GM18505 (cell line): ENCODE data around the gene MYCBP2.
"Not testable (repeated sequence)": the region's sequence is repeated elsewhere in the genome, so short reads cannot be mapped to it uniquely, and the experiment has no call there.

ENCODE experiments used
- ATAC-seq: cut with Tn5 transposase; IDR thresholded peaks from one replicate; pipeline ENCODE4 v1.9.1; 2021; ENCODE audit not compliant: unreplicated experiment
- POLR2A ChIP-seq: IDR thresholded peaks from 4 replicates; pipeline ENCODE4 v1.6.1; 2011; ENCODE audit warnings: borderline replicate concordance; ENCODE audit not compliant: insufficient read depth, insufficient read length; ENCODE audit errors: extremely low read depth

MYCBP2 gene

GRCh38 chr13:77026255-77026860 lies 300.5 kb downstream of the MYCBP2 start:
- peak; percentile 64 for ATAC-seq
- TF ChIP-seq POLR2A, result no peak

- ATAC-seq, result no peak
- TF ChIP-seq POLR2A, result no peak
Observed at GRCh38 chr13:77022341-77022740, 304.6 kb downstream of the MYCBP2 start.

GRCh38 chr13:77019756-77020155 lies 307.1 kb downstream of the MYCBP2 start:
- TF ChIP-seq POLR2A, result no peak
- ATAC-seq, result no peak

- no peak for ATAC-seq
Observed at GRCh38 chr13:77016888-77017623, 309.8 kb downstream of the MYCBP2 start.

GRCh38 chr13:77016251-77016812 lies 310.6 kb downstream of the MYCBP2 start:
- TF ChIP-seq POLR2A, result no peak
- ATAC-seq, result no peak

More at GRCh38 chr13:77016888-77017623, 309.8 kb downstream of the MYCBP2 start:
- no peak for TF ChIP-seq POLR2A

- no peak for TF ChIP-seq POLR2A
- ATAC-seq, result no peak
Observed at GRCh38 chr13:77014906-77015685, 311.8 kb downstream of the MYCBP2 start.

GRCh38 chr13:77013853-77014542 lies 312.9 kb downstream of the MYCBP2 start:
- ATAC-seq, result no peak
- TF ChIP-seq POLR2A, result no peak

GRCh38 chr13:77009719-77010118 lies 317.2 kb downstream of the MYCBP2 start:
- not testable (repeated sequence) for ATAC-seq

GRCh38 chr13:77009011-77009410 lies 317.9 kb downstream of the MYCBP2 start:
- no peak for TF ChIP-seq POLR2A
- peak; percentile 66 for ATAC-seq

- ATAC-seq, result not testable (repeated sequence)
Observed at GRCh38 chr13:77008337-77008736, 318.6 kb downstream of the MYCBP2 start.

GRCh38 chr13:77002590-77003190 lies 324.2 kb downstream of the MYCBP2 start:
- no peak for ATAC-seq
- no peak for TF ChIP-seq POLR2A

- TF ChIP-seq POLR2A, result no peak
- no peak for ATAC-seq
Observed at GRCh38 chr13:77001963-77002587, 324.8 kb downstream of the MYCBP2 start.
